ENCODE results near the gene RHBDD2. TPM values are rescaled to one million over a fixed set of nuclear protein-coding genes. Genes with fewer than 3 reads are reported as not detected.

RHBDD2 gene
- total RNA-seq, 4 donors from 2014 or later = 44.9 to 79.7 (median 63.7) TPM

DNA sequence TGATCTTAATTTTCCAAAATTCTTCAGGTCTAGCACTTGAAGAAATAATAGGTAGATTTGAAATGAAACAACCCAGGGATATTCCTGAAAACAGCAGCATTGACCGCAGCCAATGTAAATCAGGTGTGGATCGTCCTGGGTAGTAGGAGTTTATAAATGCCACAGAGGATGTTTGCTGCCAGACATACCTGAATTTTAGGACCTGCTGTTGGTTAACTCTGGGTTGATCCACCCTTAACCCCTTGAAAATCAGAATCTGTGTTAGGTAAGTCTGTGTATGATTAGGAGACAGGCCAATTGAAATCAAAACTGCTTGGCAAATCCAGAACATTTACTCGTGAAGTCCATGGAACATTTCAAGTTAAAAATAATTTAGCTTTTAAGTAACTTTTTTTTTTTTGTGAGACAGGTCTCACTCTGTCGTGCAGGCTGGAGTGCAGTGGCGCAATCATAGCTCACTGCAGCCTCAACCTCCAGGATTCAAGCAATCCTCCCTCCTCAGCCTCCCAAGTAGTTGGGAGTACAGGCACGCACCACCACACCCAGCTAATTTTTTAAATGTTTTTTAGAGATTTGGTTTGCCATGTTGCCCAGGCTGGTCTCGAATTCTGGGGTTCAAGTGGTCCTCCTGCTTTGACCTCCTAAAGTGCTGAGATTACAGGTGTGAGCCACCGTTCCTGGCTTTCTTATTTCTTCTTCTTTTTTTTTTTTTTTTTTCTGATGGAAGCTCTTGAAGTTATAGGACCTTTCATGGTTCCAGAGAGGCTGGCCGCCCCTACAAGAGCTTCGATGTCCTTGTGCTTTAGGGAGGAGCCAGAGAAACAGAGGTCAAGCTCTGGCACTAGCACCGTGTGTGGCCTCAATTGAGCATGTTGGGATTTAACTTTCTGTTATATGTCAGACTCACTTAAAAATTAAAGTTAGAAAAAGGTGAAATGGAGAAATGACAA, 38.1 kb downstream of the RHBDD2 start:
- peaks cover 6 to 46% (median 28%) of the 10 kb centered on the region in 4 donors for H3K4me1 ChIP-seq
- H3K4me3 ChIP-seq = no peak overlapping the region
- H3K27ac ChIP-seq = no peak overlapping the region
- TF ChIP-seq POLR2AphosphoS5 (IDR thresholded peaks at IDR 0.05) (no peak), POLR2A (IDR thresholded peaks at IDR 0.05) (no peak), EP300 (IDR thresholded peaks at IDR 0.05; ENCODE audit: low read depth) (no peak)
- TF ChIP-seq, protein P1, sequence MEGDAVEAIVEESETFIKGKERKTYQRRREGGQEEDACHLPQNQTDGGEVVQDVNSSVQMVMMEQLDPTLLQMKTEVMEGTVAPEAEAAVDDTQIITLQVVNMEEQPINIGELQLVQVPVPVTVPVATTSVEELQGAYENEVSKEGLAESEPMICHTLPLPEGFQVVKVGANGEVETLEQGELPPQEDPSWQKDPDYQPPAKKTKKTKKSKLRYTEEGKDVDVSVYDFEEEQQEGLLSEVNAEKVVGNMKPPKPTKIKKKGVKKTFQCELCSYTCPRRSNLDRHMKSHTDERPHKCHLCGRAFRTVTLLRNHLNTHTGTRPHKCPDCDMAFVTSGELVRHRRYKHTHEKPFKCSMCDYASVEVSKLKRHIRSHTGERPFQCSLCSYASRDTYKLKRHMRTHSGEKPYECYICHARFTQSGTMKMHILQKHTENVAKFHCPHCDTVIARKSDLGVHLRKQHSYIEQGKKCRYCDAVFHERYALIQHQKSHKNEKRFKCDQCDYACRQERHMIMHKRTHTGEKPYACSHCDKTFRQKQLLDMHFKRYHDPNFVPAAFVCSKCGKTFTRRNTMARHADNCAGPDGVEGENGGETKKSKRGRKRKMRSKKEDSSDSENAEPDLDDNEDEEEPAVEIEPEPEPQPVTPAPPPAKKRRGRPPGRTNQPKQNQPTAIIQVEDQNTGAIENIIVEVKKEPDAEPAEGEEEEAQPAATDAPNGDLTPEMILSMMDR (IDR thresholded peaks at IDR 0.05) = no peak
- in situ Hi-C loops (cut with MboI; ENCODE audit: low pct_ligation_motif_present in 1 of 4, low pct_unique_long_range_greater_than_20kb in 1 of 4, low sequenced_read_pairs in 3 of 4) (loop anchor here in 1 of 4 donors (10.0 kb wide), 1 partner anchor 78 kb away; the partner anchor contains the start of gene TMEM120A), intact Hi-C loops (cut with DNase I; ENCODE audit: low total_unique reads) (loop anchor here (5.0 to 10.0 kb wide), 3 partner anchors 40 to 78 kb away; partner anchors contain the start of genes RHBDD2 and TMEM120A)
- H3K9me3 ChIP-seq = no peaks in the 10 kb centered on the region
- H3K36me3 ChIP-seq = no peaks in the 10 kb centered on the region
- no peak for DNase-seq
- H3K27me3 ChIP-seq = no peaks in the 10 kb centered on the region
- WGBS, 2 donors (ENCODE audit: low coverage in 1 of 2) = 88 to 92% methylated on average over 11 of the region's 11 CpGs

DNA sequence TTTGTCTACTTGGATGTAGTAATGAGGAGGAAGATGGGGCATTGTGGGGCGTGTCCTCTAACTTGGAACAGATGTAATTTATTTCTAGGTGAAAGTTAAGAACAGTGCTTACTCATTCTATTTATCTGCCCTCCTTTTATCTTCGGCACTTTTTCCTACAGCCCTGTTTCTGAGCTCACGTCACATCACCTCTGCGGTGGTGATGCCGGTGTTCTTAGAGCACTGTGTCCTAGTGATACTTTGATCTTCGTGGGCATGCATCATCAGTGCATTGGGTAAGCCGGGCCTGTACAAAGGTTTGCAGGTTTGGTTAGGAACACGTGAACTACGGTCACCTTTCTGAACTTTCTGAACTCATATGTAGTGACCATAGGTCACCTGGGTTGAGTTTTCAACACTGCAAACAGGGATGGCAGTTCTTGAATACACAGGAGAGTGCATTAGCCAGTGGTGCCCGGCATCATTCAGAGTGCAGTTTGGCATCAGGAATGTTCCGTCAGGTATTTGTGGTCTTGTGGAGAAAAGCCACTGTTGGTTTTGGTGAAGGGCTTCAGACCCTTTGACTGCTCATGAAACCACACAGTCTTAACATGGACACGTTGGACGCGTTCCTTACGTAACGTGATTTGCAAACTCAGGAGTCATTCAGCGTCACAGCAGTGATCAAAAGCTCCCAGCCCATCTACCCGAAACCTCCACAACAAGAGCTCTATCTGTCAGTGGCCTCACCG, 41.8 kb downstream of the RHBDD2 start:
- WGBS, 2 donors (ENCODE audit: low coverage in 1 of 2) = 63 to 80% methylated on average over 6 to 19 of the region's 19 CpGs

DNA sequence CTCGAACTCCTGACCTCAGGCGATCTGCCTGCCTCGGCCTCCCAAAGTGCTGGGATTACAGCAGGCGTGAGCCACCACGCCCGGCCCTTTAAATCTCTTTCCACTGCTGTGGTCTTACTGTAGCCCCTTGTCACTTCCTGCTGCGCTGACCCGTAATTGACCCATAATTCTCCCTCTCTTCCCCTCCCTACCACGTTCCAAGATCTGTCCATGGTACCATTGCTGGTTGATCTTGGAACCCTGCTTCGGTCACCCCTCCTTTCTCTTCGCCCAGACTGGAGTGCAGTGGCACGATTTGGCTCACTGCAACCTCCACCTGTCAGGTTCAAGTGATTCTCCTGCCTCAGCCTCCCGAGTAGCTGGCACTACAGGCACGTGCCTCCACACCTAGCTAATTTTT, 42.6 kb downstream of the RHBDD2 start:
- Histone ChIP-seq H3K4me1 (peaks cover 0 to 29% (median 12%) of the 10 kb centered on the region in 4 donors), H3K4me3 (no peak overlapping the region), H3K27ac (no peak overlapping the region), H3K36me3 (no peaks in the 10 kb centered on the region), H3K27me3 (no peaks in the 10 kb centered on the region), H3K9me3 (no peaks in the 10 kb centered on the region)
- in situ Hi-C loops (cut with MboI; ENCODE audit: low pct_ligation_motif_present in 1 of 4, low pct_unique_long_range_greater_than_20kb in 1 of 4, low sequenced_read_pairs in 3 of 4) (no loop called here), intact Hi-C loops (cut with DNase I; ENCODE audit: low total_unique reads) (no loop called here)
- 68 to 79% methylated on average over 9 to 14 of the region's 14 CpGs for WGBS, 2 donors (ENCODE audit: low coverage in 1 of 2)
- TF ChIP-seq EP300 (IDR thresholded peaks at IDR 0.05; ENCODE audit: low read depth) = no peak
- no peak for TF ChIP-seq POLR2A (IDR thresholded peaks at IDR 0.05)
- TF ChIP-seq, protein P1 (IDR thresholded peaks at IDR 0.05) = no peak
- TF ChIP-seq POLR2AphosphoS5 (IDR thresholded peaks at IDR 0.05) = no peak
- no peak for DNase-seq

More for the DNA sequence above, 41.8 kb downstream of the RHBDD2 start:
- Histone ChIP-seq H3K4me3 (no peak overlapping the region), H3K27me3 (no peaks in the 10 kb centered on the region), H3K27ac (no peak overlapping the region), H3K36me3 (no peaks in the 10 kb centered on the region), H3K9me3 (no peaks in the 10 kb centered on the region), H3K4me1 (peaks cover 0 to 37% (median 20%) of the 10 kb centered on the region in 4 donors)
- peak; percentile 40 for DNase-seq
- TF ChIP-seq, protein P1 (IDR thresholded peaks at IDR 0.05) = no peak
- TF ChIP-seq POLR2AphosphoS5 (IDR thresholded peaks at IDR 0.05) (peak in 2 of 3 donors; percentile 61 to 69), POLR2A (IDR thresholded peaks at IDR 0.05) (no peak), EP300 (IDR thresholded peaks at IDR 0.05; ENCODE audit: low read depth) (peak; percentile 68)
- in situ Hi-C loops (cut with MboI; ENCODE audit: low pct_ligation_motif_present in 1 of 4, low pct_unique_long_range_greater_than_20kb in 1 of 4, low sequenced_read_pairs in 3 of 4) = no loop called here
- intact Hi-C loops (cut with DNase I; ENCODE audit: low total_unique reads) = no loop called here
